HG03139 (cell line): ENCODE results near the gene COL9A2.
"Not testable (repeated sequence)": the region's sequence is repeated elsewhere in the genome, so short reads cannot be mapped to it uniquely, and the experiment has no call there.

Experiments used
- ATAC-seq: cut with Tn5 transposase; IDR thresholded peaks from one replicate; pipeline ENCODE4 v1.9.1; 2021; ENCODE audit not compliant: unreplicated experiment

The COL9A2 gene

GRCh38 chr1:40316595-40317393 is at the start of gene COL9A2:
Gene COL9A2 (minus strand): TSS chr1:40317286. CDS start chr1:40317197, 89 bp downstream.
- ATAC-seq, result no peak

- ATAC-seq, result peak; percentile 79
Measured at GRCh38 chr1:40363721-40364120, 46.6 kb upstream of the COL9A2 start.

- no peak for ATAC-seq
Measured at GRCh38 chr1:40362699-40363098, 45.6 kb upstream of the COL9A2 start.

- ATAC-seq, result no peak
Measured at GRCh38 chr1:40362199-40362598, 45.1 kb upstream of the COL9A2 start.

- no peak for ATAC-seq
Measured at GRCh38 chr1:40361637-40362036, 44.6 kb upstream of the COL9A2 start.

- no peak for ATAC-seq
Measured at GRCh38 chr1:40361201-40361600, 44.1 kb upstream of the COL9A2 start.

- no peak for ATAC-seq
Measured at GRCh38 chr1:40360631-40361030, 43.5 kb upstream of the COL9A2 start.

GRCh38 chr1:40357625-40358024 is 40.5 kb upstream of the COL9A2 start:
- no peak for ATAC-seq

- ATAC-seq, result no peak
Measured at GRCh38 chr1:40353082-40353481, 36.0 kb upstream of the COL9A2 start.

GRCh38 chr1:40352126-40352525 is 35.0 kb upstream of the COL9A2 start:
- no peak for ATAC-seq

- ATAC-seq, result no peak
Measured at GRCh38 chr1:40351124-40351523, 34.0 kb upstream of the COL9A2 start.

GRCh38 chr1:40350391-40350790 is 33.3 kb upstream of the COL9A2 start:
- no peak for ATAC-seq

GRCh38 chr1:40344597-40344996 is 27.5 kb upstream of the COL9A2 start:
- no peak for ATAC-seq

GRCh38 chr1:40342381-40342717 is 25.3 kb upstream of the COL9A2 start:
- not testable (repeated sequence) for ATAC-seq

- no peak for ATAC-seq
Measured at GRCh38 chr1:40341491-40342380, 24.6 kb upstream of the COL9A2 start.

- no peak for ATAC-seq
Measured at GRCh38 chr1:40339420-40340323, 22.6 kb upstream of the COL9A2 start.

- ATAC-seq, result no peak
Measured at GRCh38 chr1:40338745-40339419, 21.8 kb upstream of the COL9A2 start.

GRCh38 chr1:40337443-40337842 is 20.4 kb upstream of the COL9A2 start:
- ATAC-seq, result no peak

- ATAC-seq, result no peak
Measured at GRCh38 chr1:40332695-40333094, 15.6 kb upstream of the COL9A2 start.

GRCh38 chr1:40331403-40331802 is 14.3 kb upstream of the COL9A2 start:
- not testable (repeated sequence) for ATAC-seq
